Liver (tissue), 9 donors: Measurements from ENCODE around the gene BRI3BP. TPM values are rescaled to one million over a fixed set of nuclear protein-coding genes. Genes with fewer than 3 reads are reported as not detected.

ENCODE experiments used
- DNase-seq: peaks from one replicate; pipeline ENCODE4 v3.0.0-alpha.2; 2017; ENCODE audit warnings: low spot score
- H3K27ac ChIP-seq, 2 donors: one replicate each; pipeline ENCODE4 v1.7.0; 2013; ENCODE audit warnings: inconsistent platforms in 2 of 2, low read length in 2 of 2, control low read depth in 1 of 2, low read depth in 1 of 2, mild to moderate bottlenecking in 1 of 2
- H3K27me3 ChIP-seq, 4 donors: one replicate each; pipeline versions ENCODE4 v1.6.1 to v1.7.0; 2013; ENCODE audit warnings: low read length in 3 of 4, inconsistent platforms in 1 of 4, mild to moderate bottlenecking in 1 of 4, moderate library complexity in 1 of 4; ENCODE audit not compliant: control insufficient read depth in 4 of 4, insufficient read depth in 4 of 4
- H3K36me3 ChIP-seq, 4 donors: one replicate each; pipeline versions ENCODE4 v1.6.1 to v1.7.0; 2013; ENCODE audit warnings: low read length in 3 of 4, mild to moderate bottlenecking in 3 of 4, low read depth in 1 of 4, moderate library complexity in 1 of 4; ENCODE audit not compliant: control insufficient read depth in 4 of 4, insufficient read depth in 3 of 4
- H3K4me1 ChIP-seq, 4 donors: one replicate each; pipeline versions ENCODE4 v1.6.1 to v1.7.0; 2013; ENCODE audit warnings: low read length in 3 of 4, mild to moderate bottlenecking in 3 of 4, moderate library complexity in 1 of 4; ENCODE audit not compliant: control insufficient read depth in 4 of 4, insufficient read depth in 4 of 4
- H3K4me3 ChIP-seq, 3 donors: one replicate each; pipeline versions ENCODE4 v1.6.1 to v1.7.0; 2013; ENCODE audit warnings: low read length in 3 of 3, control low read depth in 1 of 3, low read depth in 1 of 3, mild to moderate bottlenecking in 1 of 3
- H3K9ac ChIP-seq, 2 donors: one replicate each; pipeline ENCODE4 v1.7.0; 2013; ENCODE audit warnings: low read length in 2 of 2, mild to moderate bottlenecking in 2 of 2, moderate library complexity in 2 of 2, control low read depth in 1 of 2, low read depth in 1 of 2
- H3K9me3 ChIP-seq, 4 donors: one replicate each; pipeline versions ENCODE4 v1.6.1 to v1.7.0; 2013; ENCODE audit warnings: low read length in 3 of 4; ENCODE audit not compliant: control insufficient read depth in 4 of 4
- EGR1 ChIP-seq, 2 donors: IDR thresholded peaks; 2 replicates each; pipeline ENCODE4 v1.6.1; 2016 to 2018; ENCODE audit warnings: antibody characterized with exemption in 2 of 2, low read depth in 2 of 2
- GABPA ChIP-seq, 2 donors: IDR thresholded peaks in 1 of 2; conservative IDR thresholded peaks in 1 of 2; 2 replicates each; pipeline ENCODE4 v1.6.1; 2016; ENCODE audit warnings: antibody characterized with exemption in 2 of 2, mild to moderate bottlenecking in 1 of 2, moderate library complexity in 1 of 2
- HNF4A ChIP-seq, 2 donors: conservative IDR thresholded peaks; 2 replicates each; pipeline ENCODE4 v1.6.1; 2016; ENCODE audit warnings: antibody characterized with exemption in 2 of 2, mild to moderate bottlenecking in 2 of 2
- HNF4G ChIP-seq: IDR thresholded peaks from 2 replicates; pipeline ENCODE4 v1.6.1; 2016; ENCODE audit warnings: antibody characterized with exemption
- JUND ChIP-seq, 2 donors: IDR thresholded peaks; 2 replicates each; pipeline ENCODE4 v1.6.1; 2016; ENCODE audit warnings: antibody characterized with exemption in 2 of 2
- RAD21 ChIP-seq, 2 donors: IDR thresholded peaks; 2 replicates each; pipeline ENCODE4 v1.6.1; 2016; ENCODE audit warnings: antibody characterized with exemption in 2 of 2, mild to moderate bottlenecking in 2 of 2
- TAF1 ChIP-seq: conservative IDR thresholded peaks from 2 replicates; pipeline ENCODE4 v1.6.1; 2016; ENCODE audit warnings: antibody characterized with exemption, mild to moderate bottlenecking
- YY1 ChIP-seq: IDR thresholded peaks from 2 replicates; pipeline ENCODE4 v1.6.1; 2016; ENCODE audit warnings: antibody characterized with exemption, mild to moderate bottlenecking
- WGBS: extraction: QIAGEN DNeasy Blood & Tissue Kit; methylation state at CpG from one replicate; pipeline ENCODE4 v1.1.7; 2013; 5-methylcytosine and 5-hydroxymethylcytosine counted together
- polyA plus RNA-seq, 2 donors: library from polyadenylated mRNA; stranded (reverse) in 1 of 2; unstranded in 1 of 2; fragments of 200-250 nt in 1 of 2; fragments of >200 nt in 1 of 2; fragmentation: Nextera tagmentation in 1 of 2; extraction: Ambion mirVana in 1 of 2; gene quantifications; one replicate each; pipeline versions ENCODE4 v1.2.1 to v1.2.3, GENCODE V29; 2013 to 2015
- total RNA-seq, 2 donors: library from RNA; depleted of rRNA; stranded (reverse); fragments of >200 nt; gene quantifications; one replicate each; pipeline ENCODE4 v1.2.3, GENCODE V29; 2014
- TF ChIP-seq, protein P1 (sequence below): IDR thresholded peaks from 2 replicates; pipeline ENCODE4 v1.6.1; 2016; ENCODE audit warnings: antibody characterized with exemption, mild to moderate bottlenecking
- TF ChIP-seq, protein P2 (sequence below): fragments of 150-350 bp; IDR thresholded peaks from 2 replicates; pipeline ENCODE4 v1.5.1; 2017; ENCODE audit warnings: improper control_type of control experiment, low read depth, low read length; ENCODE audit not compliant: missing input control
- TF ChIP-seq, protein P3 (sequence below): IDR thresholded peaks from 2 replicates; pipeline ENCODE4 v1.6.1; 2016; ENCODE audit warnings: antibody characterized with exemption
- TF ChIP-seq, protein P4 (sequence below): IDR thresholded peaks from 2 replicates; pipeline ENCODE4 v1.6.1; 2016; ENCODE audit warnings: antibody characterized with exemption
- TF ChIP-seq, protein P5 (sequence below): IDR thresholded peaks from 2 replicates; pipeline ENCODE4 v1.6.1; 2016; ENCODE audit warnings: antibody characterized with exemption
- donor health status: healthy.
- donor health status: healthy.
- donor health status: healthy.
- donor health status: healthy.
- donor health status: healthy.

BRI3BP gene
- total and polyA plus RNA-seq, 4 donors, result 2.4 to 15.3 (median 4.7) TPM

DNA sequence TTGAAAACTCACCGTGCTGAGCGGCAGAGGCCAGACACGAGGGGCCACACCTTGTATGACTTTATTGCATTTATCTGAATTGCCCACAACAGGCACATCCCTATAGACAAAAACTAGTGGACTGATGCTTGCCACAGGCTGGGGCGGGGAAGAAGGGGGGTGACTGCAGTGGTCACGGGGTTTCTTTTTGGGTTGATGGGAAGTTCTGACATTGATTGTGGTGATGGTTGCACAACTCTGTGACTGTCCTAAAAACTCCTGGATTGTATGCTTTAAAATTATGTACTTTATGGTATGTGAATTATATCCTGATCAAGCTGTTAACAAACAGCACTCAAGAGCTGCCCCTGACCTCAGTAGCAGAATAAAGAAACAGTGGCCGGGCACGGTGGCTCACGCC is 30.2 kb upstream of the BRI3BP start:
- peaks cover 10 to 60% (median 27%) of the 10 kb centered on the region in 4 donors for H3K36me3 ChIP-seq
- DNase-seq, result no peak
- TF ChIP-seq, protein P1, sequence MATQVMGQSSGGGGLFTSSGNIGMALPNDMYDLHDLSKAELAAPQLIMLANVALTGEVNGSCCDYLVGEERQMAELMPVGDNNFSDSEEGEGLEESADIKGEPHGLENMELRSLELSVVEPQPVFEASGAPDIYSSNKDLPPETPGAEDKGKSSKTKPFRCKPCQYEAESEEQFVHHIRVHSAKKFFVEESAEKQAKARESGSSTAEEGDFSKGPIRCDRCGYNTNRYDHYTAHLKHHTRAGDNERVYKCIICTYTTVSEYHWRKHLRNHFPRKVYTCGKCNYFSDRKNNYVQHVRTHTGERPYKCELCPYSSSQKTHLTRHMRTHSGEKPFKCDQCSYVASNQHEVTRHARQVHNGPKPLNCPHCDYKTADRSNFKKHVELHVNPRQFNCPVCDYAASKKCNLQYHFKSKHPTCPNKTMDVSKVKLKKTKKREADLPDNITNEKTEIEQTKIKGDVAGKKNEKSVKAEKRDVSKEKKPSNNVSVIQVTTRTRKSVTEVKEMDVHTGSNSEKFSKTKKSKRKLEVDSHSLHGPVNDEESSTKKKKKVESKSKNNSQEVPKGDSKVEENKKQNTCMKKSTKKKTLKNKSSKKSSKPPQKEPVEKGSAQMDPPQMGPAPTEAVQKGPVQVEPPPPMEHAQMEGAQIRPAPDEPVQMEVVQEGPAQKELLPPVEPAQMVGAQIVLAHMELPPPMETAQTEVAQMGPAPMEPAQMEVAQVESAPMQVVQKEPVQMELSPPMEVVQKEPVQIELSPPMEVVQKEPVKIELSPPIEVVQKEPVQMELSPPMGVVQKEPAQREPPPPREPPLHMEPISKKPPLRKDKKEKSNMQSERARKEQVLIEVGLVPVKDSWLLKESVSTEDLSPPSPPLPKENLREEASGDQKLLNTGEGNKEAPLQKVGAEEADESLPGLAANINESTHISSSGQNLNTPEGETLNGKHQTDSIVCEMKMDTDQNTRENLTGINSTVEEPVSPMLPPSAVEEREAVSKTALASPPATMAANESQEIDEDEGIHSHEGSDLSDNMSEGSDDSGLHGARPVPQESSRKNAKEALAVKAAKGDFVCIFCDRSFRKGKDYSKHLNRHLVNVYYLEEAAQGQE, result no peak
- TF ChIP-seq JUND (IDR thresholded peaks at IDR 0.05), result no peak
- TF ChIP-seq, protein P2, sequence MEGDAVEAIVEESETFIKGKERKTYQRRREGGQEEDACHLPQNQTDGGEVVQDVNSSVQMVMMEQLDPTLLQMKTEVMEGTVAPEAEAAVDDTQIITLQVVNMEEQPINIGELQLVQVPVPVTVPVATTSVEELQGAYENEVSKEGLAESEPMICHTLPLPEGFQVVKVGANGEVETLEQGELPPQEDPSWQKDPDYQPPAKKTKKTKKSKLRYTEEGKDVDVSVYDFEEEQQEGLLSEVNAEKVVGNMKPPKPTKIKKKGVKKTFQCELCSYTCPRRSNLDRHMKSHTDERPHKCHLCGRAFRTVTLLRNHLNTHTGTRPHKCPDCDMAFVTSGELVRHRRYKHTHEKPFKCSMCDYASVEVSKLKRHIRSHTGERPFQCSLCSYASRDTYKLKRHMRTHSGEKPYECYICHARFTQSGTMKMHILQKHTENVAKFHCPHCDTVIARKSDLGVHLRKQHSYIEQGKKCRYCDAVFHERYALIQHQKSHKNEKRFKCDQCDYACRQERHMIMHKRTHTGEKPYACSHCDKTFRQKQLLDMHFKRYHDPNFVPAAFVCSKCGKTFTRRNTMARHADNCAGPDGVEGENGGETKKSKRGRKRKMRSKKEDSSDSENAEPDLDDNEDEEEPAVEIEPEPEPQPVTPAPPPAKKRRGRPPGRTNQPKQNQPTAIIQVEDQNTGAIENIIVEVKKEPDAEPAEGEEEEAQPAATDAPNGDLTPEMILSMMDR, result no peak
- no peak for TF ChIP-seq HNF4A (conservative IDR thresholded peaks at IDR 0.05)
- TF ChIP-seq TAF1, result no peak
- TF ChIP-seq, protein P3, sequence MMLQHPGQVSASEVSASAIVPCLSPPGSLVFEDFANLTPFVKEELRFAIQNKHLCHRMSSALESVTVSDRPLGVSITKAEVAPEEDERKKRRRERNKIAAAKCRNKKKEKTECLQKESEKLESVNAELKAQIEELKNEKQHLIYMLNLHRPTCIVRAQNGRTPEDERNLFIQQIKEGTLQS, result no peak
- no peak for TF ChIP-seq YY1
- no peak for TF ChIP-seq HNF4G
- H3K9me3 ChIP-seq, result no peaks in the 10 kb centered on the region
- no peak overlapping the region for H3K4me3 ChIP-seq
- H3K9ac ChIP-seq, result no peak overlapping the region
- no peak overlapping the region for H3K27ac ChIP-seq
- 96% methylated on average over 8 of the region's 8 CpGs for WGBS
- no peaks in the 10 kb centered on the region for H3K4me1 ChIP-seq
- H3K27me3 ChIP-seq, result no peaks in the 10 kb centered on the region

DNA sequence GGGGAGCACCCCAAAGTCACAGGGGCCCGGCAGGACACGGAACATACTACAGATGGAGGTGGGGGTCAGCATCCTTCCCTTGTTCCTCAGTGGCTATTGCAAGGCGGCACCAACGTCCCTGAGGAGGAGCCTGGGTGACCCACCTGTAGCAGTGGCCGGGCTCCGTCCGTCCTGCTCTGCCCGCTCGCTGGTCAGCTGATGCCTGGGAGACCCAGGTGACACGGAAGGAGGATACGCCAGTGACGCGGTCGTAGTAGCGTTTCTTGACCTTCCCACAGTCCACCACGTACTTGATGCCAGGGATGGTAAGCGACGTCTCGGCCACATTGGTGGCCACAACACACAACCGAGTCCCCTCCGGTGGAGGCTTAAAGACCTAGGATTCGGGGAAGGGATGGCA is 29.2 kb upstream of the BRI3BP start:
- Histone ChIP-seq H3K4me1 (no peaks in the 10 kb centered on the region), H3K27me3 (no peaks in the 10 kb centered on the region), H3K9ac (no peak overlapping the region), H3K4me3 (no peak overlapping the region), H3K9me3 (no peaks in the 10 kb centered on the region), H3K27ac (no peak overlapping the region), H3K36me3 (peaks cover 10 to 62% (median 32%) of the 10 kb centered on the region in 4 donors)
- 99% methylated on average over 22 of the region's 22 CpGs for WGBS
- TF ChIP-seq HNF4A (conservative IDR thresholded peaks at IDR 0.05), result no peak
- TF ChIP-seq RAD21 (IDR thresholded peaks at IDR 0.05), result no peak
- no peak for TF ChIP-seq GABPA (IDR thresholded peaks at IDR 0.05 in 1 of 2, conservative IDR thresholded peaks at IDR 0.05 in 1 of 2)
- no peak for TF ChIP-seq EGR1 (IDR thresholded peaks at IDR 0.05; ENCODE audit: low read depth in 2 of 2)
- TF ChIP-seq, protein P2, result no peak
- TF ChIP-seq JUND (IDR thresholded peaks at IDR 0.05), result no peak
- TF ChIP-seq, protein P4, sequence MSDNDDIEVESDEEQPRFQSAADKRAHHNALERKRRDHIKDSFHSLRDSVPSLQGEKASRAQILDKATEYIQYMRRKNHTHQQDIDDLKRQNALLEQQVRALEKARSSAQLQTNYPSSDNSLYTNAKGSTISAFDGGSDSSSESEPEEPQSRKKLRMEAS, result no peak
- no peak for TF ChIP-seq HNF4G
- TF ChIP-seq, protein P5, sequence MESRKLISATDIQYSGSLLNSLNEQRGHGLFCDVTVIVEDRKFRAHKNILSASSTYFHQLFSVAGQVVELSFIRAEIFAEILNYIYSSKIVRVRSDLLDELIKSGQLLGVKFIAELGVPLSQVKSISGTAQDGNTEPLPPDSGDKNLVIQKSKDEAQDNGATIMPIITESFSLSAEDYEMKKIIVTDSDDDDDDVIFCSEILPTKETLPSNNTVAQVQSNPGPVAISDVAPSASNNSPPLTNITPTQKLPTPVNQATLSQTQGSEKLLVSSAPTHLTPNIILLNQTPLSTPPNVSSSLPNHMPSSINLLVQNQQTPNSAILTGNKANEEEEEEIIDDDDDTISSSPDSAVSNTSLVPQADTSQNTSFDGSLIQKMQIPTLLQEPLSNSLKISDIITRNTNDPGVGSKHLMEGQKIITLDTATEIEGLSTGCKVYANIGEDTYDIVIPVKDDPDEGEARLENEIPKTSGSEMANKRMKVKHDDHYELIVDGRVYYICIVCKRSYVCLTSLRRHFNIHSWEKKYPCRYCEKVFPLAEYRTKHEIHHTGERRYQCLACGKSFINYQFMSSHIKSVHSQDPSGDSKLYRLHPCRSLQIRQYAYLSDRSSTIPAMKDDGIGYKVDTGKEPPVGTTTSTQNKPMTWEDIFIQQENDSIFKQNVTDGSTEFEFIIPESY, result no peak
- TF ChIP-seq, protein P3, result no peak
- DNase-seq, result no peak
